Muscle layer of colon (tissue), 2 donors: ENCODE results near the gene IMMP2L.
"Not testable (repeated sequence)": the region's sequence is repeated elsewhere in the genome, so short reads cannot be mapped to it uniquely, and the experiment has no call there.

Experiments used
- H3K27ac ChIP-seq: one replicate; pipeline ENCODE4 v1.7.0; 2013; ENCODE audit warnings: low read depth, mild to moderate bottlenecking, low read length, moderate library complexity
- H3K27me3 ChIP-seq, 2 donors: one replicate each; pipeline ENCODE4 v1.7.0; 2013; ENCODE audit warnings: low read length in 2 of 2, mild to moderate bottlenecking in 2 of 2; ENCODE audit not compliant: insufficient read depth in 2 of 2, control insufficient read depth in 1 of 2
- H3K36me3 ChIP-seq: one replicate; pipeline ENCODE4 v1.7.0; 2013; ENCODE audit warnings: mild to moderate bottlenecking, low read length; ENCODE audit not compliant: insufficient read depth
- H3K4me1 ChIP-seq: one replicate; pipeline ENCODE4 v1.7.0; 2013; ENCODE audit warnings: mild to moderate bottlenecking, low read length; ENCODE audit not compliant: insufficient read depth
- H3K4me3 ChIP-seq, 2 donors: one replicate each; pipeline ENCODE4 v1.7.0; 2013; ENCODE audit warnings: low read length in 2 of 2, low read depth in 1 of 2, mild to moderate bottlenecking in 1 of 2, moderate library complexity in 1 of 2
- H3K9ac ChIP-seq: one replicate; pipeline ENCODE4 v1.7.0; 2013; ENCODE audit warnings: low read length
- H3K9me3 ChIP-seq: one replicate; pipeline ENCODE4 v1.7.0; 2013; ENCODE audit warnings: mild to moderate bottlenecking, low read length
- donor health status: abdominal sarcoma.
- donor health status: Adenocarcinoma of cecum.

IMMP2L gene

DNA sequence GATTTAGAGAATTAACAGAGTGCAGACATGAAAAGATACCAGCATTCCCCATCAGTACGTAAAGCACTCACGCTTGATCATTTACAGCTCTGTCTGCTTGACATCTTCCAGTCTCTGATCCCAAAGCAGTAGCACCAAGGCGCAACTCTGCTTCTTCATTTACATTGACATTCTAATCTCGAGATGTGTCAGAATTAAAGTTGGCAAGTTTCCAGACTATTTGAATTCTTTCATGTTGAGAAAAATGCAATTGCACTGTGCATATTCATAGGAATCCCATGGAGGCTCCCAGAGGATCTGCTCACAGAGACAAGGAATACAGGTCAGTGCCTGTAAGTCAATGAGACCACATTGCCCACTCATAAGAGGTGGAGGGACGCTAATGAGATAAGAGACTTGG lies 287.4 kb downstream of the IMMP2L start:
- H3K9ac ChIP-seq: no peak overlapping the region
- no peaks in the 10 kb centered on the region for H3K27me3 ChIP-seq
- H3K9me3 ChIP-seq: no peaks in the 10 kb centered on the region
- H3K4me3 ChIP-seq: no peak overlapping the region
- no peak overlapping the region for H3K27ac ChIP-seq
- H3K4me1 ChIP-seq: peaks cover 5% of the 10 kb centered on the region
- H3K36me3 ChIP-seq: no peaks in the 10 kb centered on the region

DNA sequence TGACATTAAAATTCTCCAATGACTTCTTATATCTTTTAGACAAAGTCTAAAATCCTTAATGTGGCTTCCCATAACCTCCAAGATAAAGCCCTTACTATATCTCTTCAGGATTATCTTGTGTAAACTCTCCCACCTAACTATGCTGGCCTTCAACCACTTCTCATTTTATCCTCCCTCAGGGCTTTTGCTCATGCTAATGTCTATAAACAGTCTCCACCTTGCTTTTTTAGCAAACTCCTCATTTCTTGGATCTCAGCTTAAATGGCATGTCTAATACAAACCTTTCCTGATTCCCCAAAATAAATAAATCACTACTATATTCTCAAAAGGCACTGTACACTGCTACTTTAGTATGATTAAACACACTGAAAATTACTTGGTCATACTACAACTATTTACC lies 290.2 kb downstream of the IMMP2L start:
- Histone ChIP-seq H3K4me1 (peaks cover 5% of the 10 kb centered on the region), H3K9ac (no peak overlapping the region), H3K9me3 (no peaks in the 10 kb centered on the region), H3K27ac (no peak overlapping the region), H3K36me3 (no peaks in the 10 kb centered on the region), H3K27me3 (no peaks in the 10 kb centered on the region), H3K4me3 (no peak overlapping the region)

DNA sequence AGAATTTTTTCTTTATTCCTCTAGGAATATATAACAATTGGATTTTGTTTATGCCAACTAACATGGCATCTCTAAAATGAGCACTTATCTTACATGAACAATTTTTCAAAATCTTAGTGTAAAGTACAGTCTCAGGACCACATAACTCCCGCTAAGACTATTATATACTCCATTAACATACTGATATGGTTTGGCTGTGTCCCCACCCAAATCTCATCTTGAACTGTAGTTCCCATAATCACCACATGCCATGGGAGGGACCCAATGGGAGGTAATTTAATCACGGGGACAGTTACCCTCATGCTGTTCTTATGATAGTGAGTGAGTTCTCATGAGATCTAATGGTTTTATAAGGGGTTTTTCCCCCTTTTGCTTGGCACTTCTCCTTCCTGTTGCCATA lies 291.5 kb downstream of the IMMP2L start:
- H3K4me3 ChIP-seq, H3K4me1 ChIP-seq, H3K27me3 ChIP-seq, H3K9ac ChIP-seq, H3K36me3 ChIP-seq, H3K27ac ChIP-seq, H3K9me3 ChIP-seq: not testable (repeated sequence)

DNA sequence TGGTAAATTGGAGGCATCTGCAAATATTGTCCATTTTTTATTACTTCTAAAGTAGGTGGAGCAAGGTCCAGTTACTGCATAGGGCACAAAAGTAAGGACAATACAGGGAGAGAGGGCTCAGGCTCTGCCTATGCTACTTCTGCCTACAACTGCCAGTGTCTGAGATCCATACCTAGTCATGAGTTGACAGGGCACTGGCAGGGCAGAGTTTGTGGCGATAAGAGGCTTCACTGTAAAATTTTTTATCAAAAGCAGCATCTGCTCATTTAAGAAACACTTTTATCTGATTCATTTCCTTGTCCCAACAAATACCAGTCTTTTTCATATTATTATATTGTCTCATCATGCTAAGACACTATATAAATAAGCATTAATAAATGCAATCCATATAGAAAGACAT lies 293.4 kb downstream of the IMMP2L start:
- Histone ChIP-seq H3K4me1 (no peaks in the 10 kb centered on the region), H3K27ac (no peak overlapping the region), H3K36me3 (no peaks in the 10 kb centered on the region), H3K9ac (no peak overlapping the region), H3K4me3 (no peak overlapping the region), H3K9me3 (no peaks in the 10 kb centered on the region), H3K27me3 (no peaks in the 10 kb centered on the region)

DNA sequence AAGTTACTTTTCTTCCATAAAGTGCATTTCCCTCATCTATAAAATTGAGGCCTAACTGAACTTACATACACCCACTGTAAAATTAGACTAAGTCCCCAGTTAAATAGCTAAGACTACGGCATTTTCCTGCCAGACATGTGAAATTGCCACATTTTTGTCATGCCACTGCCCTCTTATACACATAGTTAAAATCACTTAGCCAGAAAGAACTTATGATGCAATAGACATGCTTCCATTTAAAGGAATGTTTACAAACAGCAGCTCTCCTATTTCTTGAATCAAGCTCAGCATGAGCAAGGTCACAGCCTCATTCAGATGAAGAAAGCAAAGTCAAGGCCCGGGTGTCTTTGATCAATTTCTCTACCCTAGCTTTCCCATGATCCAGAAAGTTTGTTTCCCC lies 295.7 kb downstream of the IMMP2L start:
- no peak overlapping the region for H3K27ac ChIP-seq
- no peak overlapping the region for H3K4me3 ChIP-seq
- no peaks in the 10 kb centered on the region for H3K36me3 ChIP-seq

DNA sequence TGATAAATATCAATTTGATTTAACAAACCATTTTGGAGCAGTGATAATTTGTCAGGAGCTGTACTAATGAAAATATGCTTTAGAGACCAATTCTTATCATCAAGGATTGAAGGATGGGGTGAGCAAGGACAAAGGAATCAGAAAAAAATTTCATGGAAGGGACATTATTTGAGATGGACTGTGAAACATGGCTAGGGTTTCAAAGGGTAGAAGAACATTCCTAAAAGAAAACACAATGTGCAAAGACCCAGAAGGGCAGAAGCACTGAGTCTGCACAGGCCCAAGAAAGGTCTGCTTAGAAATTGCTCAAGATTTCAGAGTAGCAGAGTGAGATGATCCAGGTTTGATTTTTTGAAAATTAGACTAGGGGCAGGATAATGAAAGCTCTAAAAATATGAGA lies 296.9 kb downstream of the IMMP2L start:
- no peak overlapping the region for H3K27ac ChIP-seq

More for the DNA sequence above, 295.7 kb downstream of the IMMP2L start:
- Histone ChIP-seq H3K9ac (no peak overlapping the region), H3K27me3 (no peaks in the 10 kb centered on the region), H3K9me3 (no peaks in the 10 kb centered on the region), H3K4me1 (no peaks in the 10 kb centered on the region)

DNA sequence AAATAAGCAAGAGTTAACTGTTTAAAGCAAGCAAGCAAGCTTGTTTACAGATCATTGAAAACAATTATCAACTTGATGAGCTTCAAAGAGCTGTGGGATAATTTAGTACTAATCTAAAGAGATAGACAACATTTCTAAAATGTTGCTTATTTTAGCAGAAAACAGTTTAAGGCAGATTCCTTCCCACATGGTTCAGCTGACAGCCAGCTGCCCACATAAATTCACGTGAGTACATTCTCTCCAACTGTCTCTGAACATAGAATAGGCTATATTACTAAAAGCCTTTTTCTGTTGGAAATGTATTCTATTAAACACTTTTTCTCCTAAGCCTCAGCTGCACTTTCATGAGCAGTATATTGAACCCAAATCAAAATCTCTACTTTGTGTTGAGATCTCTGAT lies 297.3 kb downstream of the IMMP2L start:
- no peaks in the 10 kb centered on the region for H3K36me3 ChIP-seq
- no peak overlapping the region for H3K9ac ChIP-seq
- H3K4me1 ChIP-seq: no peaks in the 10 kb centered on the region
- H3K27ac ChIP-seq: no peak overlapping the region
- no peak overlapping the region for H3K4me3 ChIP-seq
- H3K9me3 ChIP-seq: no peaks in the 10 kb centered on the region
- no peaks in the 10 kb centered on the region for H3K27me3 ChIP-seq

More for the DNA sequence above, 296.9 kb downstream of the IMMP2L start:
- H3K36me3 ChIP-seq: no peaks in the 10 kb centered on the region
- H3K27me3 ChIP-seq: no peaks in the 10 kb centered on the region
- no peaks in the 10 kb centered on the region for H3K9me3 ChIP-seq
- H3K4me1 ChIP-seq: no peaks in the 10 kb centered on the region
- H3K4me3 ChIP-seq: no peak overlapping the region
- H3K9ac ChIP-seq: no peak overlapping the region

DNA sequence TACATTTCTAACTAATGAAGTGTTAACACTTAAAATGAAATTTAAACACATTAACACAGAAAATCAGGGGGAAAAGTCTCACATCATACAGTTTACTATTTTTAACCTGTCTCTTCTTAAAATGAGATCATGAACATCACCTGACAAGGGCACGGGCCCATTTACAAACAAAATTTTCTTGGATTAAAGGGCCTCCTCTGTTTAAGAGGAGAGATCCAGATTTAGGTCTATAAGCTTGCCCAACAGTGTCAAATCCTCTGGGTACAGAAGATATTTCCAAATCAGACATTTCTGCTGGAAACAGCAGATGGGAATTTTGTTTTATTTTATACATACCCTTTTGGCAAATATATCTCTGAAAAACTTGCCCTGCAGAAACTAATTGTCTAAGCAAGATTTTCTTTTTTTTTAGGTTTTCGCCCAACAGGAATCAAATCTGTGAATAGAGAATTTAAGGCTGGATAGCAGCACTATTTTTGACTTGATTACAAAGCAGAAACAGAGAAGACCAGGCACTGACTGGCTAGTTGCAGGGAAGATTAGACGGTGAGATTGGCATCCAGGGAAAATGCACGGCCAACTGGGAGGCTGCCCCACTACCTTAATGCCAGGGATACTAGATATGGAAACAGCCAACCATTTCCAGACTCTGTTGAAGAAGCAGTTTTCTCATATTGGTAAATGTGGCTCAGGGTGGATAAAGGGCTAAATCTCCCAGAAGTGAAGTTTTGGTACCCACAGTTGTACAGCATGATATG lies 298.0 kb downstream of the IMMP2L start:
- Histone ChIP-seq H3K4me3 (no peak overlapping the region), H3K27ac (no peak overlapping the region), H3K27me3 (no peaks in the 10 kb centered on the region), H3K36me3 (no peaks in the 10 kb centered on the region), H3K4me1 (no peaks in the 10 kb centered on the region), H3K9me3 (no peaks in the 10 kb centered on the region), H3K9ac (no peak overlapping the region)

DNA sequence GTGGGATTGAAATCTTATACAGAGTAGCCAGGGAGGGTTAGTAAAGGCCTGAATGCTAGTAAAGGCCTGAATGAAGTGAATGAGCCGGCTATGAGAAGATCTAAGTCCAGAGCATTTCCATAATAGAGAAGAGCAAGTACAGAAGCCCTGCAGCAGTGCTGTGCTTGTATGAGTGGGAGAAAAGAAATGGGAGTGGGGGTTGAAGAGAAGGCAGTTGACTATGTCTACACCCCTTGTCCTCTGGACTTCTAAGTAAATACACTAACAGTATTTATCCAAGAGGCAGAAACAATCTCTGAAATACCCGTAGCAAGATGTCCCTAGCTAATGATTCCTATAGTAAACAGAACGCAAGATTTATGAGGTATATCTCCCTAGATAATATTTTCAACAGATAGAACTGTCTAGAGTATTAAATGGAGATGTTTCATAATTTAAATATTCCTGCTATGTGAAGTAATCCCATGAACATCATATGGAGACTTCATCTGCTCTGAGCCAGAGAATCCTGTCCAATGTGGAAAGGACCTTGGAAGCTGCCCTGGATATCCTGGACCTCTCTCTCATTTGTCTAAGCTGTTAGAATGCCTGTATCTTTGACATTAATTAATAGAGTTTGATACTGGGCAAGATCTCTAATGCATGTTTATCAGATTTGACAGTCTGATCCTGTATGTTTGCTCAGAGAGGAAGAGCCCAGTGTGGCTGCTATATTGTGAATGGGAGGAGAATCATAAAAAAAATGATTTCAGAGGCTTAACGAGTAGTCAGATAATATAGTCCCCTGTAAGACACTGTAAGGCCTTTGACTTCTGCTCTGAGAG lies 299.8 kb downstream of the IMMP2L start:
- Histone ChIP-seq H3K27ac (no peak overlapping the region), H3K4me1 (no peaks in the 10 kb centered on the region), H3K36me3 (no peaks in the 10 kb centered on the region), H3K9ac (no peak overlapping the region), H3K9me3 (no peaks in the 10 kb centered on the region), H3K4me3 (no peak overlapping the region), H3K27me3 (no peaks in the 10 kb centered on the region)

DNA sequence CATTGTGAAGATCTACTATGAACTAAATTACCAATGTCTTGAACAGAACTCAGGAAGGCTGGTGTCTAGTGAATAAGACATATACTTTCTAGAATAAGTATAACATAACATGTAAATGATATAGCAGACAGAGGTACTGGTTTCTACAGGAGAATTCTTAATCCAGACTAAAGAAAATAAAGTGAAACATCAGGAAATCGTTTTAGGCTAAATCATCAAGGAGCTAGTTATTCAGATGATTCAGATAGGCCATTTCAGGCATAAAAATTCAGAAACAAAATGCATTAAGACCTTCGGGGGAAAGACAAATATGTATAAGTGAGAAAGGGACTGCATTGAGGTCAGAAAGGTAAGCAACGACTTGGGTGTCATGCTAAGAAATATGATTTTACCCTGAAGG lies 300.8 kb downstream of the IMMP2L start:
- H3K4me1 ChIP-seq: no peaks in the 10 kb centered on the region
- H3K9ac ChIP-seq: no peak overlapping the region

DNA sequence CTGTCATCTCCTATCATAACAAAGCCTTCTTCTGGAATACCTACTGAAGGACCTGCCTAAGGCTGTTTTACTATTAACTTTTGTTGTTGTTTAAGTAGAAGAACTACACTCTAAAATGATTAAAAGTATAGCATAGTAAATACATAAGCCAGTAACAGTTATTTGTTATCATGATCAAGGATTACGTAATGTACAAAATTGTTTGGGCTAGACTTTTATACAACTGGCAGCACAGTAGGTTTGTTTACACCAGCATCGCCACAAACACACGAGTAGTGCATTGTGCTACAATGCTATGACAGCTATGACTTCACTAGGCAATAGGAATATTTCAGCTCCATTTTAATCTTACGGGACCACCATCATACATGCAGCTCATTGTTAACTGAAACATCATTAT lies 302.3 kb downstream of the IMMP2L start:
- Histone ChIP-seq H3K4me3 (no peak overlapping the region), H3K9me3 (no peaks in the 10 kb centered on the region), H3K9ac (no peak overlapping the region), H3K27ac (no peak overlapping the region), H3K36me3 (no peaks in the 10 kb centered on the region), H3K4me1 (no peaks in the 10 kb centered on the region), H3K27me3 (no peaks in the 10 kb centered on the region)

More for the DNA sequence above, 300.8 kb downstream of the IMMP2L start:
- no peaks in the 10 kb centered on the region for H3K36me3 ChIP-seq
- H3K27ac ChIP-seq: no peak overlapping the region
- no peaks in the 10 kb centered on the region for H3K9me3 ChIP-seq
- no peaks in the 10 kb centered on the region for H3K27me3 ChIP-seq
- no peak overlapping the region for H3K4me3 ChIP-seq
